ENCODE data around the gene ISG20. TPM values are rescaled to one million over a fixed set of nuclear protein-coding genes. Genes with fewer than 3 reads are reported as not detected.

ISG20 gene
- total RNA-seq, 1 donor from 2014 or later = 15.9 TPM

- FAIRE-seq = no peak
- Mint-ChIP-seq H3K27me3 (ENCODE audit: low read depth, unreplicated experiment) (peaks cover 21% of the 10 kb centered on the region), H3K4me1 (ENCODE audit: low read depth, unreplicated experiment) (peaks cover 7% of the 10 kb centered on the region), H3K36me3 (ENCODE audit: low read depth, unreplicated experiment) (no peaks in the 10 kb centered on the region), H3K4me3 (ENCODE audit: unreplicated experiment) (no peak overlapping the region), H3K9me3 (ENCODE audit: unreplicated experiment) (no peaks in the 10 kb centered on the region), H3K27ac (ENCODE audit: unreplicated experiment) (no peak overlapping the region)
- Histone ChIP-seq H3K4me2 (ENCODE audit: low read length) (no peak overlapping the region), H3K36me3 (ENCODE audit: insufficient read depth, low read length) (no peaks in the 10 kb centered on the region), H3K79me2 (ENCODE audit: insufficient read depth, low read length) (no peaks in the 10 kb centered on the region), H3K9ac (ENCODE audit: low read length) (no peak overlapping the region), H3K27me3 (ENCODE audit: insufficient read depth, low read length) (no peaks in the 10 kb centered on the region), H3K27ac (ENCODE audit: low read depth, low read length) (no peak overlapping the region), H3K4me3 (ENCODE audit: insufficient read depth, low read depth, low read length) (no peak overlapping the region), H3K9me3 (ENCODE audit: insufficient read depth, low read depth, low read length) (no peaks in the 10 kb centered on the region), H2AFZ (ENCODE audit: low read depth, low read length) (no peak overlapping the region), H3K4me1 (ENCODE audit: insufficient read depth, low read length) (peaks cover 15% of the 10 kb centered on the region), H4K20me1 (ENCODE audit: insufficient read depth, low read length) (no peaks in the 10 kb centered on the region)
- TF ChIP-seq, protein P1, sequence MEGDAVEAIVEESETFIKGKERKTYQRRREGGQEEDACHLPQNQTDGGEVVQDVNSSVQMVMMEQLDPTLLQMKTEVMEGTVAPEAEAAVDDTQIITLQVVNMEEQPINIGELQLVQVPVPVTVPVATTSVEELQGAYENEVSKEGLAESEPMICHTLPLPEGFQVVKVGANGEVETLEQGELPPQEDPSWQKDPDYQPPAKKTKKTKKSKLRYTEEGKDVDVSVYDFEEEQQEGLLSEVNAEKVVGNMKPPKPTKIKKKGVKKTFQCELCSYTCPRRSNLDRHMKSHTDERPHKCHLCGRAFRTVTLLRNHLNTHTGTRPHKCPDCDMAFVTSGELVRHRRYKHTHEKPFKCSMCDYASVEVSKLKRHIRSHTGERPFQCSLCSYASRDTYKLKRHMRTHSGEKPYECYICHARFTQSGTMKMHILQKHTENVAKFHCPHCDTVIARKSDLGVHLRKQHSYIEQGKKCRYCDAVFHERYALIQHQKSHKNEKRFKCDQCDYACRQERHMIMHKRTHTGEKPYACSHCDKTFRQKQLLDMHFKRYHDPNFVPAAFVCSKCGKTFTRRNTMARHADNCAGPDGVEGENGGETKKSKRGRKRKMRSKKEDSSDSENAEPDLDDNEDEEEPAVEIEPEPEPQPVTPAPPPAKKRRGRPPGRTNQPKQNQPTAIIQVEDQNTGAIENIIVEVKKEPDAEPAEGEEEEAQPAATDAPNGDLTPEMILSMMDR (IDR thresholded peaks at IDR 0.05; ENCODE audit: insufficient read depth, low read depth, low read length) = peak; percentile 82
- TF ChIP-seq EZH2 (IDR thresholded peaks at IDR 0.05; ENCODE audit: insufficient read depth, low read length) = no peak
- DNase-seq (ENCODE audit: low read depth) = no peak
Measured at GRCh38 chr15:88657326-88658069, 18.7 kb downstream of the ISG20 start.

- H3K27ac ChIP-seq (ENCODE audit: low read depth, low read length) = no peak overlapping the region
- H3K4me3 ChIP-seq (ENCODE audit: insufficient read depth, low read depth, low read length) = no peak overlapping the region
- Mint-ChIP-seq H3K27me3 (ENCODE audit: low read depth, unreplicated experiment) (peaks cover 23% of the 10 kb centered on the region), H3K4me1 (ENCODE audit: low read depth, unreplicated experiment) (peaks cover 7% of the 10 kb centered on the region), H3K36me3 (ENCODE audit: low read depth, unreplicated experiment) (no peaks in the 10 kb centered on the region), H3K4me3 (ENCODE audit: unreplicated experiment) (no peak overlapping the region), H3K27ac (ENCODE audit: unreplicated experiment) (no peak overlapping the region), H3K9me3 (ENCODE audit: unreplicated experiment) (no peaks in the 10 kb centered on the region)
- no peak overlapping the region for H3K4me2 ChIP-seq (ENCODE audit: low read length)
- no peaks in the 10 kb centered on the region for H3K9me3 ChIP-seq (ENCODE audit: insufficient read depth, low read depth, low read length)
- H3K27me3 ChIP-seq (ENCODE audit: insufficient read depth, low read length) = no peaks in the 10 kb centered on the region
- TF ChIP-seq, protein P1 (IDR thresholded peaks at IDR 0.05; ENCODE audit: insufficient read depth, low read depth, low read length) = no peak
- no peak for TF ChIP-seq EZH2 (IDR thresholded peaks at IDR 0.05; ENCODE audit: insufficient read depth, low read length)
- FAIRE-seq (no peak), DNase-seq (ENCODE audit: low read depth) (no peak)
- no peak overlapping the region for H2AFZ ChIP-seq (ENCODE audit: low read depth, low read length)
- H3K36me3 ChIP-seq (ENCODE audit: insufficient read depth, low read length) = no peaks in the 10 kb centered on the region
- no peak overlapping the region for H3K9ac ChIP-seq (ENCODE audit: low read length)
- peaks cover 15% of the 10 kb centered on the region for H3K4me1 ChIP-seq (ENCODE audit: insufficient read depth, low read length)
- H3K79me2 ChIP-seq (ENCODE audit: insufficient read depth, low read length) = no peaks in the 10 kb centered on the region
- no peaks in the 10 kb centered on the region for H4K20me1 ChIP-seq (ENCODE audit: insufficient read depth, low read length)
Measured at GRCh38 chr15:88658070-88658965, 19.5 kb downstream of the ISG20 start.
